NCI-H446 (cell line): ENCODE data around the gene IMPACT.
A peak's percentile ranks its signal among the peaks of the same experiment; 100 is the strongest.

Experiments
- DNase-seq, 2 experiments: peaks; one replicate each; lab custom pipeline; 2025; lab: John Stamatoyannopoulos, UW

Gene IMPACT

DNA sequence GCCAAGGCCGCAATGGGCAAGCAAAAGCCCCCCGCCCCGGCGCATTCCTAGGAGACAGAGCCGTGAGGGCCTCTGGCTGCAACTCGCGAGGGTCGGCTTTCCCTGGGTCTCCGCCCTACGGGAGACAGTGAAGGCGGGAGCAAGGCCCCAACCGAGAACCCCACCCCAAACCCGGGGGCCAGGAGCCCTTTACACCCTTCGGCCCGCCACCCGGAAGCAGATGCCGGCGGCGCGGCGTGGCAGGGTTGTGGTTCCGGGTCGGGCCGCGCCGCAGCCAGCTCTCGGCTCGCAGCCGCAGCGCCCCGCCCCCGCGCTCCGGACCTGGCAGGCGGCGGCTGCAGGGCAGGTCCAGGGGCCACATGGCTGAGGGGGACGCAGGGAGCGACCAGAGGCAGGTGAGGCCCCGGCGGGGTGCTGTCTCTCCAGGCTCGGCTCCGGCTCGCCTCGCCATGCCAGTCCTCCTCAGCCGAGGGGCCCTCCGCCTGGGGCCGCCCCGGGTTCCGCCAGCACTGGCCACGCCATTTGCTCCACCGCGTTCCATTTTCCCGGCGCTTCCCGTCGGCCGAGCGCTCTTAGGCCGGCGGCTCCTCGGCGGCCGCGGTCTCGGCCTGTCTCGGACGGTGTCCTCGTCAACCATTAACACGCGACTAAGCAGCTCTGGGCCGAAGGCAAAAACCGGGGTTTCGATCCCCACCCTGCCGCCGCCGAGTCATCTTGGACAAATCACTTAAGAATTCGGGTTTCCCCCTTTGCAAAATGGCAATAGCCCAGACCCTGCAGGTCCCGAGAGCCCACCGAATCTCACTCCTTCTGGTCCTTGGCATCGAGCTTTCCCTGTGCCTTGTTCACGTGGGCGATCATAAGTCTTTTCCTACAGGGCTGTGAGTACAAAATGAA lies at the start of gene IMPACT:
Gene IMPACT (plus strand): TSS at position 273 of the 897 bp plus-strand sequence. CDS start 87 bp downstream, at position 360.
- DNase-seq = peak; percentile 60 to 90

DNA sequence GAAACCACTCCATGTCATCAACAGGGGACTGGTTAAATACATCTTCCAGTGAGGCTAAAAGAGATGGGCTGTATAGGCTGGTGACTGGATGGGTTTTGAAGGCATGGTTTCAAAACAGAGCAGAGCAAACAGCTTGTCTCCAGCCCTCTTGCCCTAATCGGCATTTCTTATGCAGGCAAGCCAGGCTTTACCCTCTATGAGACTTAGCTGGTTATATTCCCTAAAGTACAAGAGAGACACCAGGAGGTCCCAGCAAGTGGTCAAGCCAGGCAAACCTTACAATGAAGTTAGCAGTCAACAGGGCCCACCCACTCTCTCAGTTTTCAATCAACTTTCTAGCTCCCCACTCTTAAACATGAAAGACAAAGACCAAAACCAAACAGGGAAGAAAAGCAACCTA lies 47.9 kb upstream of the IMPACT start:
- DNase-seq = no peak

DNA sequence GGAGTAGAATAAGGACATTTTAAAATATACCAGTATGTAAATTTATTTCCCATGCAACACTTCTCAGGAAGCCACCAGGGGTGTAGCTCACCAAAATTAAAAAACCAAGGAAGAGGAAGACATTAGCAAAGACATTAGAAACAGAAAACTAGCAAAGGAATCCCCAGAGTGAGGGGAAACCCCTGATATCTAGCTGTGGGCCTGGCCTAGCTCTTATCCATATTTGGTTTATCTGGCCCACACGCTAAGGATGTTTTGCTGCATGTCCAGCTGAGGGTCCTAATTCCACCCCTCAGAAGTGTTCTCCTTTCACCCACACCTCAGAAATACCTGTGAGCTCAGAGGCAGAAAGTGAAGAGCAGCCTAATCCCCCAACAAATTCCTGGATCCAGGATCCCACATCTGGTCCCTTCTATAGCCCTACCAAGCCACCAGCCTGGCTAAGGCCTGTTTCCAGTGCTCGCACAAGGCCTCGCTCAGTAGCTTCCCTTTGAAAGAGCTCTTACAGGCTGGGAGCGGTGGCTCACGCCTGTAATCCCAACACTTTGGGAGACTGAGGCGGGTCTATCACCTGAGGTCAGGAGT lies 46.2 kb upstream of the IMPACT start:
- DNase-seq = no peak

GRCh38 chr18:24381126-24381525 lies 45.3 kb upstream of the IMPACT start:
- no peak for DNase-seq

DNA sequence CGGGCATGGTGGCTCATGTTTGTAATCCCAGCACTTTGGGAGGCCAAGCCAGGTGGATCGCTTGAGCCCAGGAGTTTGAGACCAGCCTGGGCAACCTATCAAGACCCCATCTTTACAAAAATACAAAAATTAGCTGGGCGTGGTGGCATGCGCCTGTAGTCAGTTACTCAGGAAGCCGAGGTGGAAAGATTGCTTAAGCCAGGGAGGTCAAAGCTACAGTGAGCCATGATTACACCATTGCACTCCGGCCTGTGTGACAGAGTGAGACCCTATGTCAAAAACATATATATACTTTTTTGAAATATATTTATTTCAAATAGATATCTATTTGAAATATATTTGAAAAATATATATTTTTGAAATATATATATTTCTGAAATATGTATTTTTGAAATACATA lies 39.8 kb upstream of the IMPACT start:
- DNase-seq = no peak

DNA sequence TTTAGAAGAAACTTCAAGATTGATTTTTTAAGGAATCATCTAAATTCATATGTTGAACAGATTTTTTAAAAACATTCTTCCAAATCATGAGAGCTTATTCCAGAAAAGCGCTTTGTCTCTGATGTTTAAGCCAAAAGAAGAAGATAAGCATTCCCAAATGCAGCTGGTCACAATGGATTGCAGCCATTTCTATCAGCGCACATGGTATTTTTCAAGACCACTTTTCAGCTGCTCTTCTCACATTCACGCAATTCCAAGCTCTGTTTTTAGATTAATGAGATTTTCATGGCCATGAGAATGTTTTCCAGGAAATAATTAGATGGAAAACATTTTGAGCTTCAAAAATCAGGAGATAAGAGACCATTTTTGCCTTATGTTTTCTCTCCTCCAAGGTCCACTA lies 37.5 kb upstream of the IMPACT start:
- no peak for DNase-seq

GRCh38 chr18:24395049-24395795 lies 31.2 kb upstream of the IMPACT start:
- no peak for DNase-seq

- DNase-seq = no peak
Measured at GRCh38 chr18:24396082-24396633, 30.3 kb upstream of the IMPACT start.

DNA sequence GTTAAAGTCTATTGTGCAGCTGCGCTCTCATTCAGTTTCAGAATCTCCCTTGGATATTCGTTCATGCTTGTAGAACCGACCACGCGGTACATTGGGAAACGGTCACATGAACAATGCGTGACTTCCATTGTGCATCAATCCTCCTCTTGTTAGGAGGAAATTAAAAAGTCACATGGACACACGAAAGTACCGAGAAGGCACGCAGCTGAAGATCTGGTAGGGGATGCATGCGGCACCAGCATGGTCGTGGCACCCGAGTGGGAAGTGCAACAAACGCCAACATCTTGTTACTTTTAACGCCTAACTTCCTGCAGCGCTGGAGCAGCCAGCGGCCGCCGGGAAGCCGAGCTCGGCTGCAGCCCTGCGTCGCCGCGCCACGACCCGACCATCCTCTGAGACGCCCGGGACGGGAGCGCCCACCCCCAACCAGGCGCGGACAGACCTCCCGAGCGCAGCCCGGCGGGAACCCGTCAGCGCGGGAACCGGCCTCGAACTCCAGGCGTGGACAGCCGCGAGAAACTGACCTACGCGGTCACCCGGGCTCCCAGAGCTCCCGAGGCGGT lies 29.3 kb upstream of the IMPACT start:
- peak; percentile 68 to 69 for DNase-seq

GRCh38 chr18:24397694-24398368 lies 28.6 kb upstream of the IMPACT start, which contains the start of gene OSBPL1A:
Gene OSBPL1A, minus strand, starts transcription at chr18:24397824. Its CDS starts 20,291 bp downstream, at chr18:24377533.
- DNase-seq = peak; percentile 88 to 97

GRCh38 chr18:24398540-24398939 lies 27.9 kb upstream of the IMPACT start:
- DNase-seq = peak in 1 of 2 experiments; percentile 15

GRCh38 chr18:24400587-24400986 lies 25.9 kb upstream of the IMPACT start:
- no peak for DNase-seq

- DNase-seq = no peak
Measured at GRCh38 chr18:24402209-24402785, 24.2 kb upstream of the IMPACT start.

- DNase-seq = no peak
Measured at GRCh38 chr18:24403076-24403475, 23.4 kb upstream of the IMPACT start.

DNA sequence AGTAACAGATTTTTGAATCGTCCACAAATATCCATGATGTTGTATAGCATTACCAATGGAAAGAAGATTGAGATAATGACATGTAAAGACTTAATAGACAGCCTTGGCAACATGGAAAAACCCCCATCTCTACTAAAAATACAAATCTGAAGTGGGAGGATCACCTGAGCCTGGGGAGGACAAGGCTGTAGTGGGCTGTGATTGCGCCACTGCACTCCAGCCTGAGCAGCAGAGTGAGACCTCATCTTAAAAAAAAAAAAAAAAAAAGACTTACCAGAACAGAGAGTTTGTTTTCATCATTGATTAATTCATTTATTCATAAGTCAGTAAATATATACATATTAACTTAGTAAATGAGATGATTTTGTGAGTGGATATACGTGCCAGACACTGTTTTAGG lies 21.9 kb upstream of the IMPACT start:
- DNase-seq = no peak

GRCh38 chr18:24408496-24408895 lies 18.0 kb upstream of the IMPACT start:
- DNase-seq = no peak

GRCh38 chr18:24413148-24413547 lies 13.3 kb upstream of the IMPACT start:
- DNase-seq = peak in 1 of 2 experiments; percentile 42

DNA sequence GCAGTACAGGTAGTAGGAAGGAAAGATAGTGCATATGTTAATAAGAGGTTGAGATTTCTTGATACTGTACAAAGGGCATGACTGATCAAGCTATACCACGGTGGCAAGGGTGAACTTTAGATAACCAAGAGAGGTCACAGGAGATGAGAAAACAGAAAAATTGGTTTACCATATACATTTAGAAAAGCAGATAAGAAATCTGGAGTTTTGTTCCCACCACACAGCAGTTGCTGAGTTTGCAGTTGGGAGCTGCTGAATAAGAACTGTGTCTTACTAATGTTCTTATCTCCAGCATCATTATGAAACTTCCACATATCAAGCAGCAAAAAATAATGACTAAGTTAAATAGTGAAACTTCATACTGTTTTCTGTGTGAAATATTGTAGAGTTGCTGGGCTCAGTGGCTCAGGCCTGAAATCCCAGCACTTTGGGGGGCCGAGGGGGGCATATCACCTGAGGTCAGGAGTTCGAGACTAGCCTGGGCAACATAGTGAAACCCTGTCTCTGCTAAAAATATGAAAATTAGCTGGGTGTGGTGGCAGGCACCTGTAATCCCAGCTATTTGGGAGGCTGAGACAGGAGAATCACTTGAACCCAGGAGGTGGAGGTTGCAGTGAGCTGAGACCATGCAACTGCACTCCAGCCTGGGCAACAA lies 12.0 kb upstream of the IMPACT start:
- no peak for DNase-seq

- no peak for DNase-seq
Measured at GRCh38 chr18:24417480-24417879, 9.0 kb upstream of the IMPACT start.

- no peak for DNase-seq
Measured at GRCh38 chr18:24420551-24420950, 5.9 kb upstream of the IMPACT start.
